Cardiac muscle cell (in vitro differentiated cells and primary cell): ENCODE measurements around the gene SLC25A42. TPM values are rescaled to one million over a fixed set of nuclear protein-coding genes. Genes with fewer than 3 reads are reported as not detected.
A peak's percentile ranks its signal among the peaks of the same experiment; 100 is the strongest.

ENCODE experiments used
- DNase-seq, 2 donors: peaks; one replicate each; pipeline versions ENCODE4 v3.0.0 to v3.0.0-alpha.2; 2010 to 2017; ENCODE audit warnings: low read depth in 1 of 2, low spot score in 1 of 2
- H3K27ac ChIP-seq: fragments of 200-600 bp; sonication (generic); 2 replicates; pipeline ENCODE4 v1.5.1; 2016
- H3K27me3 ChIP-seq: fragments of 200-600 bp; sonication (generic); 2 replicates; pipeline ENCODE4 v1.6.0; 2016; ENCODE audit warnings: control low read depth
- H3K36me3 ChIP-seq: fragments of 200-600 bp; sonication (generic); 2 replicates; pipeline ENCODE4 v1.5.1; 2016; ENCODE audit warnings: control low read depth
- H3K4me1 ChIP-seq: fragments of 200-600 bp; sonication (generic); 2 replicates; pipeline ENCODE4 v1.8.1; 2017; ENCODE audit warnings: low read depth, mild to moderate bottlenecking, mixed run types
- H3K4me3 ChIP-seq: fragments of 200-600 bp; sonication (generic); 2 replicates; pipeline ENCODE4 v1.5.1; 2016; ENCODE audit warnings: mild to moderate bottlenecking
- H3K9me3 ChIP-seq: fragments of 200-600 bp; sonication (generic); 2 replicates; pipeline ENCODE4 v1.5.1; 2017; ENCODE audit warnings: low read depth, mild to moderate bottlenecking, control low read depth
- CTCF ChIP-seq: IDR thresholded peaks from 2 replicates; pipeline ENCODE4 v1.5.1; 2012; ENCODE audit warnings: low read depth, mild to moderate bottlenecking, low read length
- polyA plus RNA-seq: library from polyadenylated mRNA; unstranded; fragments of >200 nt; fragmentation: Nextera tagmentation; extraction: Ambion mirVana; gene quantifications from 2 replicates; pipeline ENCODE4 v1.2.1, GENCODE V29; 2016
- total RNA-seq: library from RNA; depleted of rRNA; stranded (reverse); fragments of >200 nt; gene quantifications from 2 replicates; pipeline ENCODE4 v1.2.3, GENCODE V29; 2016

SLC25A42 gene
- total and polyA plus RNA-seq, 2 experiments from 2014 or later, result 30.4 to 31.3 TPM

DNA sequence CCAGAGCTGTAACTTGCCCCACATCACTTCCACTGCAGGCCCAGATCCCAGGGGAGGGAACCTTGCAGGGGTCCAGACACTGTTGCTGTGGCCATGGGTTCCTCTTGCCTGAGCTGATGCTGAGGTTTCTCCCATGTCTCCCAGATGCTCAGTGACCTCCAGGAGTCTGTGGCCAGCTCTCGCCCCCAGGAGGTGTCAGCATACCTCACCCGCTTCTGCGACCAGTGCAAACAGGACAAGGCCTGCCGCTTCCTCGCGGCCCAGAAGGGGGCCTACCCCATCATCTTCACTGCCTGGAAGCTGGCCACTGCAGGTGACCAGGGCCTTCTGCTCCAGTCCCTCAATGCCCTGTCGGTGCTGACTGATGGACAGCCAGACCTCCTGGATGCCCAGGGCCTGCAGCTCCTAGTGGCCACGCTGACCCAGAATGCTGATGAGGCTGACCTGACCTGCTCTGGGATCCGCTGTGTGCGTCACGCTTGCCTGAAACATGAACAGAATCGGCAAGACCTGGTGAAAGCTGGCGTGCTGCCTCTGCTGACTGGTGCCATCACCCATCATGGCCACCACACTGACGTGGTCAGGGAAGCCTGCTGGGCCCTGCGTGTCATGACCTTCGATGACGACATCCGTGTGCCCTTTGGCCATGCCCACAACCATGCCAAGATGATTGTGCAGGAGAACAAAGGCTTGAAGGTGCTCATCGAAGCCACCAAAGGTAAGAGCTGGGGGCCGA lies 12.1 kb upstream of the SLC25A42 start:
- no peak for TF ChIP-seq CTCF
- Histone ChIP-seq H3K27ac (no peak overlapping the region), H3K27me3 (no peaks in the 10 kb centered on the region), H3K9me3 (no peaks in the 10 kb centered on the region), H3K36me3 (peaks cover 12% of the 10 kb centered on the region), H3K4me3 (no peak overlapping the region), H3K4me1 (no peaks in the 10 kb centered on the region)
- DNase-seq, result no peak

- no peak for TF ChIP-seq CTCF
- no peaks in the 10 kb centered on the region for H3K9me3 ChIP-seq
- H3K4me1 ChIP-seq, result no peaks in the 10 kb centered on the region
- no peak overlapping the region for H3K4me3 ChIP-seq
- DNase-seq, result no peak
- H3K27me3 ChIP-seq, result no peaks in the 10 kb centered on the region
- H3K27ac ChIP-seq, result no peak overlapping the region
- peaks cover 6% of the 10 kb centered on the region for H3K36me3 ChIP-seq
These were observed 10.9 kb upstream of the SLC25A42 start for GRCh38 chr19:19052921-19053320.

DNA sequence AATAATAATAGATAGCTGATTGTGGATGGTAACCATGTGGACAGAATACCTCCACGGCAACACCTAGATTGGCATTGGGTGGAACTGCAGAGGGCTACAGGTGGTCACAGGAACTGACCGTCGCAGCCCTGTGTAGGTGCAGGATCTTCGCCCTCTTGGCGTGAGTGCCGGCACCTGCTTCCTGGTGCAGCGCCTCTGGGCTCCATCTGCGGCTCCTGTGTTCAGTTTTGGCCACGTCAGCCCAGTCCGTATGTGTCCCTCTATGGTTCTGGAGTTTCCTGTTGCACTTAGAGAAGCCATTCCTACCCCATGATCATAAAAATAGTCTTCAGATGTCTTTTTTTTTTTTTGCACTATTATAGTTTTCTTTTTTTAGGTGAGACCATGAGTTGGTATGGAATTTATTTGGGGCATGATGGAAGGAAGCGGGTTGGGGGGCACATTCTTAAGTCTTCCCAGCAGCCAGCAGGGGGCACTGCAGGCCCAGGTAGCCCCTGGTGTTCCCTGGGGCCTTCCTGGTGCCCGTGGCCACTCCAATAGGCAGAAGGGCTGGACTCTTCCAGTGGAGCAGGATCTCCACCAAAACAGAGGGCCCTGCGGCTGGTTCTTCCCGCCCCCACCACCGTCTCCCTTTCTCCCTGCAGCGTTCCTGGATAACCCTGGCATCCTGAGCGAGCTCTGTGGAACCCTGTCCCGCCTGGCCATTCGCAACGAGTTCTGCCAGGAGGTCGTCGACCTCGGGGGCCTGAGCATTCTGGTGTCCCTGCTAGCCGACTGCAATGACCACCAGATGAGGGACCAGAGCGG lies 10.1 kb upstream of the SLC25A42 start:
- TF ChIP-seq CTCF, result peak; percentile 79
- H3K9me3 ChIP-seq, result no peaks in the 10 kb centered on the region
- DNase-seq, result peak; percentile 74 to 86
- H3K36me3 ChIP-seq, result peaks cover 9% of the 10 kb centered on the region
- no peaks in the 10 kb centered on the region for H3K27me3 ChIP-seq
- no peak overlapping the region for H3K4me3 ChIP-seq
- no peaks in the 10 kb centered on the region for H3K4me1 ChIP-seq
- no peak overlapping the region for H3K27ac ChIP-seq

DNA sequence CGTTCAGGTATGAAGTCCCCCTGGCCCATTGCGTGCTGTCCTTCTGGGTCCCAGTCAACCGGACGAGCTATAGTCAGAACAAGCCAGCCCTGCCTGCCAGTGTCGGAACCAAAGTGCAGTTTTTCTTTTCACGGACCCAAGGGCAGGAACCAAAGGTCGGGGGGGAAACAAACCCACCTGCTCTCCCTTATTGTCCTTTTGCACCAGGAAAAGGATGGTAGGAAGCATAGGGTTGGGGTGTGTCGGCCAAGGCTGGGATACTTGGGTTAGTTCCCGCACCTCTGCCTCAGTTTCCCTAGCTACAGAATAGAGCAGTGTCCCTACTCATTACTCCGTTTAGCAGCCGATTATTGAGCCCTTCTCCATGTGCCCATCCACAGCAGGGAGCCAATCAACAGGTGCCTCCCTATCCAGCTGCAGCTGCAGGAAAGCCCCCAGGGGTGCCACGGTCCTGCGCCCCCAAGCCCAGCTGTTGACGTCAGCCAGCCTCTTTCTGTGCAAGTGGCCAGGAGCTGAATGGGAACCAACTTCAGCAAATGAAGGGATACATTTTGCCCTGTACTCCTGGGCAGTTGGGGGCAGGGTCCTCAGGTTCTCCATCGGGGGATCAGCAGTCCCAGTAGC lies 9.4 kb upstream of the SLC25A42 start:
- peaks cover 9% of the 10 kb centered on the region for H3K36me3 ChIP-seq
- H3K4me1 ChIP-seq, result no peaks in the 10 kb centered on the region
- no peaks in the 10 kb centered on the region for H3K27me3 ChIP-seq
- no peak overlapping the region for H3K4me3 ChIP-seq
- TF ChIP-seq CTCF, result no peak
- DNase-seq, result no peak
- no peak overlapping the region for H3K27ac ChIP-seq
- H3K9me3 ChIP-seq, result no peaks in the 10 kb centered on the region

GRCh38 chr19:19054939-19055440 lies 8.8 kb upstream of the SLC25A42 start:
- H3K27ac ChIP-seq, result no peak overlapping the region
- H3K4me1 ChIP-seq, result no peaks in the 10 kb centered on the region
- H3K36me3 ChIP-seq, result peaks cover 9% of the 10 kb centered on the region
- no peak overlapping the region for H3K4me3 ChIP-seq
- H3K9me3 ChIP-seq, result no peaks in the 10 kb centered on the region
- no peaks in the 10 kb centered on the region for H3K27me3 ChIP-seq
- no peak for TF ChIP-seq CTCF
- no peak for DNase-seq
